Neural progenitor cell (in vitro differentiated cells): ENCODE measurements around the gene LAMB1. TPM values are rescaled to one million over a fixed set of nuclear protein-coding genes. Genes with fewer than 3 reads are reported as not detected.
A peak's percentile ranks its signal among the peaks of the same experiment; 100 is the strongest.

ENCODE experiments used
- DNase-seq: peaks from one replicate; pipeline ENCODE4 v3.0.0-alpha.2; 2016; ENCODE audit warnings: low spot score
- H2AFZ ChIP-seq: fragments of 200-600 bp; sonication (generic); replicated peaks from 2 replicates; pipeline ENCODE4 v1.6.1; 2016; ENCODE audit warnings: antibody characterized with exemption
- H3F3A ChIP-seq: fragments of 200-600 bp; sonication (generic); 2 replicates; pipeline ENCODE4 v1.6.1; 2016; ENCODE audit warnings: antibody characterized with exemption, low read depth
- H3K27ac ChIP-seq: fragments of 200-600 bp; sonication (generic); 2 replicates; pipeline ENCODE4 v1.5.1; 2016; ENCODE audit warnings: mild to moderate bottlenecking
- H3K27me3 ChIP-seq: fragments of 200-600 bp; sonication (generic); 2 replicates; pipeline ENCODE4 v1.6.1; 2016; ENCODE audit warnings: mild to moderate bottlenecking, moderate library complexity
- H3K36me3 ChIP-seq: fragments of 200-600 bp; sonication (generic); 2 replicates; pipeline ENCODE4 v1.5.1; 2016
- H3K4me1 ChIP-seq: fragments of 200-600 bp; sonication (generic); 2 replicates; pipeline ENCODE4 v1.6.1; 2016; ENCODE audit warnings: mixed run types
- H3K4me2 ChIP-seq: fragments of 200-600 bp; sonication (generic); 2 replicates; pipeline ENCODE4 v1.6.1; 2016
- H3K4me3 ChIP-seq: fragments of 200-600 bp; sonication (generic); 2 replicates; pipeline ENCODE4 v1.5.1; 2016
- H3K79me2 ChIP-seq: fragments of 200-600 bp; sonication (generic); 2 replicates; pipeline ENCODE4 v1.6.1; 2016; ENCODE audit warnings: low read depth
- H3K9ac ChIP-seq: fragments of 200-600 bp; sonication (generic); 2 replicates; pipeline ENCODE4 v1.6.1; 2016
- H3K9me3 ChIP-seq: fragments of 200-600 bp; sonication (generic); 2 replicates; pipeline ENCODE4 v1.5.1; 2016; ENCODE audit warnings: low read depth
- H4K20me1 ChIP-seq: fragments of 200-600 bp; sonication (generic); 2 replicates; pipeline ENCODE4 v1.6.1; 2016; ENCODE audit warnings: low read depth
- H3K27ac Mint-ChIP-seq: 3 replicates; pipeline ENCODE4 v1.8.0; 2021; ENCODE audit warnings: mixed read lengths
- H3K27me3 Mint-ChIP-seq: 2 replicates; pipeline ENCODE4 v1.8.0; 2022; ENCODE audit warnings: low read depth, mild to moderate bottlenecking, inconsistent platforms, moderate library complexity, mixed read lengths; ENCODE audit not compliant: insufficient read depth
- H3K36me3 Mint-ChIP-seq: 3 replicates; pipeline ENCODE4 v1.8.0; 2021; ENCODE audit warnings: mixed read lengths
- H3K4me1 Mint-ChIP-seq: 3 replicates; pipeline ENCODE4 v1.8.0; 2021; ENCODE audit warnings: mixed read lengths
- H3K4me3 Mint-ChIP-seq: 3 replicates; pipeline ENCODE4 v1.8.0; 2021; ENCODE audit warnings: mild to moderate bottlenecking, moderate library complexity, mixed read lengths
- H3K9me3 Mint-ChIP-seq: 3 replicates; pipeline ENCODE4 v1.8.0; 2020; ENCODE audit warnings: mixed read lengths
- CTCF ChIP-seq: fragments of 200-600 bp; sonication (generic); IDR thresholded peaks from 2 replicates; pipeline ENCODE4 v1.5.1; 2017; ENCODE audit warnings: antibody characterized with exemption, mild to moderate bottlenecking
- EZH2 ChIP-seq: fragments of 200-600 bp; sonication (generic); IDR thresholded peaks from 2 replicates; pipeline ENCODE4 v1.6.1; 2017; ENCODE audit warnings: antibody characterized with exemption, mild to moderate bottlenecking, moderate library complexity
- EZH2phosphoT487 ChIP-seq: fragments of 200-600 bp; sonication (generic); IDR thresholded peaks from 2 replicates; pipeline ENCODE4 v1.6.1; 2017; ENCODE audit warnings: antibody characterized with exemption
- total RNA-seq: library from RNA; depleted of rRNA; stranded (reverse); fragments of >200 nt; gene quantifications from 2 replicates; pipeline ENCODE4 v1.2.3, GENCODE V29; 2015; ENCODE audit warnings: low replicate concordance

The LAMB1 gene
- total RNA-seq, 1 donor from 2014 or later: 87.7 TPM

- H3K4me2 ChIP-seq: no peak overlapping the region
- H3K27me3 ChIP-seq: no peaks in the 10 kb centered on the region
- no peak overlapping the region for H3K4me3 ChIP-seq
- Mint-ChIP-seq H3K36me3 (no peaks in the 10 kb centered on the region), H3K27me3 (no peaks in the 10 kb centered on the region), H3K9me3 (no peaks in the 10 kb centered on the region), H3K4me3 (no peak overlapping the region), H3K27ac (no peak overlapping the region), H3K4me1 (no peaks in the 10 kb centered on the region)
- no peak overlapping the region for H3K27ac ChIP-seq
- TF ChIP-seq CTCF (peak; percentile 54), EZH2phosphoT487 (no peak)
- no peak overlapping the region for H3K9ac ChIP-seq
- H2AFZ ChIP-seq: no peak overlapping the region
- H3K36me3 ChIP-seq: no peaks in the 10 kb centered on the region
- H3K79me2 ChIP-seq: no peaks in the 10 kb centered on the region
- no peaks in the 10 kb centered on the region for H3K9me3 ChIP-seq
- no peak for DNase-seq
- H3K4me1 ChIP-seq: no peaks in the 10 kb centered on the region
- no peaks in the 10 kb centered on the region for H3F3A ChIP-seq
- no peaks in the 10 kb centered on the region for H4K20me1 ChIP-seq
These were observed 14.1 kb upstream of the LAMB1 start for GRCh38 chr7:108016841-108017775.

- no peak for DNase-seq
- H3K27ac Mint-ChIP-seq: no peak overlapping the region
- TF ChIP-seq EZH2phosphoT487 (no peak), EZH2 (no peak), CTCF (no peak)
- Histone ChIP-seq H2AFZ (no peak overlapping the region), H3K36me3 (no peaks in the 10 kb centered on the region), H3K9me3 (no peaks in the 10 kb centered on the region), H3K79me2 (no peaks in the 10 kb centered on the region), H3K4me1 (no peaks in the 10 kb centered on the region), H3K9ac (no peak overlapping the region), H3K4me2 (no peak overlapping the region), H3F3A (no peaks in the 10 kb centered on the region), H3K4me3 (no peak overlapping the region), H4K20me1 (no peaks in the 10 kb centered on the region), H3K27me3 (no peaks in the 10 kb centered on the region), H3K27ac (no peak overlapping the region)
- H3K4me1 Mint-ChIP-seq: no peaks in the 10 kb centered on the region
- H3K9me3 Mint-ChIP-seq: no peaks in the 10 kb centered on the region
- no peaks in the 10 kb centered on the region for H3K27me3 Mint-ChIP-seq
- H3K4me3 Mint-ChIP-seq: no peak overlapping the region
- no peaks in the 10 kb centered on the region for H3K36me3 Mint-ChIP-seq
These were observed 12.8 kb upstream of the LAMB1 start for GRCh38 chr7:108015740-108016139.

GRCh38 chr7:108014747-108015682 lies 12.1 kb upstream of the LAMB1 start:
- Histone ChIP-seq H3K27ac (no peak overlapping the region), H3K4me2 (no peak overlapping the region)

More at GRCh38 chr7:108014747-108015682, 12.1 kb upstream of the LAMB1 start:
- Mint-ChIP-seq H3K27me3 (peaks cover 3% of the 10 kb centered on the region), H3K27ac (no peak overlapping the region), H3K4me1 (no peaks in the 10 kb centered on the region), H3K9me3 (no peaks in the 10 kb centered on the region), H3K36me3 (no peaks in the 10 kb centered on the region), H3K4me3 (no peak overlapping the region)
- no peaks in the 10 kb centered on the region for H3K79me2 ChIP-seq
- no peak overlapping the region for H3K4me3 ChIP-seq
- no peaks in the 10 kb centered on the region for H3K9me3 ChIP-seq
- H3K27me3 ChIP-seq: no peaks in the 10 kb centered on the region
- H3K4me1 ChIP-seq: no peaks in the 10 kb centered on the region
- no peak overlapping the region for H2AFZ ChIP-seq
- no peak overlapping the region for H3K9ac ChIP-seq
- DNase-seq: no peak
- H3K36me3 ChIP-seq: no peaks in the 10 kb centered on the region
- H3F3A ChIP-seq: no peaks in the 10 kb centered on the region
- no peaks in the 10 kb centered on the region for H4K20me1 ChIP-seq
- TF ChIP-seq CTCF (no peak), EZH2 (no peak), EZH2phosphoT487 (no peak)
